H9 (cell line): ENCODE data around the gene SLIRP. TPM values are rescaled to one million over a fixed set of nuclear protein-coding genes. Genes with fewer than 3 reads are reported as not detected.

Experiments used
- DNase-seq: peaks from one replicate; pipeline ENCODE4 v3.0.0-alpha.2; 2017
- H2AFZ ChIP-seq: one replicate; pipeline ENCODE4 v1.6.1; 2013; ENCODE audit warnings: mild to moderate bottlenecking, low read length, control low read depth, moderate library complexity
- H2AK5ac ChIP-seq: 2 replicates; pipeline ENCODE4 v1.6.1; 2013; ENCODE audit warnings: low read length, control low read depth, mixed read lengths; ENCODE audit not compliant: insufficient read length
- H2BK120ac ChIP-seq: one replicate; pipeline ENCODE4 v1.6.1; 2013; ENCODE audit warnings: low read depth, mild to moderate bottlenecking, low read length, control low read depth, inconsistent platforms; ENCODE audit not compliant: poor library complexity, severe bottlenecking
- H2BK12ac ChIP-seq: 2 replicates; pipeline ENCODE4 v1.6.1; 2013; ENCODE audit warnings: low read length, control low read depth, mixed read lengths, low read depth; ENCODE audit not compliant: insufficient read length
- H2BK15ac ChIP-seq: 2 replicates; pipeline ENCODE4 v1.6.1; 2013; ENCODE audit warnings: low read depth, low read length, control low read depth
- H2BK20ac ChIP-seq: one replicate; pipeline ENCODE4 v1.6.1; 2013; ENCODE audit warnings: low read depth, mild to moderate bottlenecking, low read length, control low read depth, inconsistent platforms; ENCODE audit not compliant: poor library complexity, severe bottlenecking
- H2BK5ac ChIP-seq: 2 replicates; pipeline ENCODE4 v1.6.1; 2013; ENCODE audit warnings: low read length, control low read depth, mixed read lengths; ENCODE audit not compliant: insufficient read length
- H3K14ac ChIP-seq: 2 replicates; pipeline ENCODE4 v1.6.1; 2013; ENCODE audit warnings: low read length, control low read depth; ENCODE audit not compliant: insufficient read depth
- H3K18ac ChIP-seq: 2 replicates; pipeline ENCODE4 v1.6.1; 2013; ENCODE audit warnings: low read depth, mild to moderate bottlenecking, mixed read lengths, low read length, control low read depth; ENCODE audit not compliant: insufficient read length
- H3K23ac ChIP-seq: 2 replicates; pipeline ENCODE4 v1.6.1; 2013; ENCODE audit warnings: low read length, control low read depth, mixed read lengths, low read depth; ENCODE audit not compliant: insufficient read length
- H3K23me2 ChIP-seq: 2 replicates; pipeline ENCODE4 v1.6.1; 2013; ENCODE audit warnings: low read depth, mild to moderate bottlenecking, mixed read lengths, low read length, control low read depth; ENCODE audit not compliant: insufficient read length, poor library complexity, severe bottlenecking
- H3K27ac ChIP-seq: 2 replicates; pipeline ENCODE4 v1.5.1; 2013; ENCODE audit warnings: low read length, control low read depth, mixed read lengths, low read depth; ENCODE audit not compliant: insufficient read length
- H3K27me3 ChIP-seq: 2 replicates; pipeline ENCODE4 v1.6.1; 2013; ENCODE audit warnings: low read length, control low read depth, inconsistent platforms; ENCODE audit not compliant: insufficient read depth
- H3K4ac ChIP-seq: 2 replicates; pipeline ENCODE4 v1.6.1; 2013; ENCODE audit warnings: low read depth, mild to moderate bottlenecking, control low read depth, inconsistent platforms, low read length, moderate library complexity
- H3K4me1 ChIP-seq: 2 replicates; pipeline ENCODE4 v1.6.1; 2013; ENCODE audit warnings: low read length, control low read depth, inconsistent platforms; ENCODE audit not compliant: insufficient read depth
- H3K4me2 ChIP-seq: 2 replicates; pipeline ENCODE4 v1.6.1; 2013; ENCODE audit warnings: low read length, control low read depth, mixed read lengths; ENCODE audit not compliant: insufficient read length, insufficient read depth
- H3K56ac ChIP-seq: 2 replicates; pipeline ENCODE4 v1.6.1; 2013; ENCODE audit warnings: low read depth, mild to moderate bottlenecking, mixed read lengths, low read length, control low read depth; ENCODE audit not compliant: insufficient read length
- H3K79me1 ChIP-seq: 2 replicates; pipeline ENCODE4 v1.6.1; 2013; ENCODE audit warnings: low read depth, mild to moderate bottlenecking, moderate library complexity, low read length, control low read depth, inconsistent platforms; ENCODE audit not compliant: insufficient read depth, poor library complexity, severe bottlenecking
- H3K79me2 ChIP-seq: 2 replicates; pipeline ENCODE4 v1.6.1; 2013; ENCODE audit warnings: low read length, control low read depth, inconsistent platforms; ENCODE audit not compliant: insufficient read depth
- H3K9ac ChIP-seq: 2 replicates; pipeline ENCODE4 v1.6.1; 2013; ENCODE audit warnings: low read length, control low read depth, mixed read lengths; ENCODE audit not compliant: insufficient read length; ENCODE audit errors: extremely low read depth
- H3K9me3 ChIP-seq: one replicate; pipeline ENCODE4 v1.6.1; 2013; ENCODE audit warnings: low read depth, low read length, inconsistent platforms; ENCODE audit not compliant: control insufficient read depth
- H3T11ph ChIP-seq: one replicate; pipeline ENCODE4 v1.6.1; 2013; ENCODE audit warnings: mild to moderate bottlenecking, low read length, control low read depth, inconsistent platforms
- H4K20me1 ChIP-seq: one replicate; pipeline ENCODE4 v1.6.1; 2013; ENCODE audit not compliant: control insufficient read depth, insufficient read length, insufficient read depth
- H4K5ac ChIP-seq: 2 replicates; pipeline ENCODE4 v1.6.1; 2013; ENCODE audit warnings: low read depth, mild to moderate bottlenecking, mixed read lengths, low read length, control low read depth; ENCODE audit not compliant: insufficient read length
- H4K8ac ChIP-seq: replicated peaks from 2 replicates; pipeline ENCODE4 v1.6.1; 2013; ENCODE audit warnings: low read length, control low read depth, mixed read lengths, low read depth; ENCODE audit not compliant: insufficient read length
- H4K91ac ChIP-seq: 2 replicates; pipeline ENCODE4 v1.6.1; 2013; ENCODE audit warnings: low read depth, mild to moderate bottlenecking, moderate library complexity, mixed read lengths, low read length, control low read depth; ENCODE audit not compliant: insufficient read length
- H3K27ac Mint-ChIP-seq, 3 experiments: 2 replicates in 2 of 3; 3 replicates in 1 of 3; pipeline ENCODE4 v1.8.0; 2020 to 2021; ENCODE audit warnings: mixed read lengths in 3 of 3, mild to moderate bottlenecking in 1 of 3, moderate library complexity in 1 of 3
- H3K27me3 Mint-ChIP-seq: 2 replicates; pipeline ENCODE4 v1.8.0; 2021; ENCODE audit warnings: low read depth, mild to moderate bottlenecking, moderate library complexity, mixed read lengths
- H3K36me3 Mint-ChIP-seq, 3 experiments: 2 replicates in 2 of 3; 3 replicates in 1 of 3; pipeline ENCODE4 v1.8.0; 2020 to 2021; ENCODE audit warnings: low read depth in 3 of 3, mixed read lengths in 3 of 3; ENCODE audit not compliant: insufficient read depth in 1 of 3
- H3K4me1 Mint-ChIP-seq, 2 experiments: 2 replicates each; pipeline ENCODE4 v1.8.0; 2020; ENCODE audit warnings: mixed read lengths in 2 of 2
- H3K4me3 Mint-ChIP-seq, 2 experiments: 2 replicates in 1 of 2; 3 replicates in 1 of 2; pipeline ENCODE4 v1.8.0; 2020 to 2021; ENCODE audit warnings: mild to moderate bottlenecking in 2 of 2, mixed read lengths in 2 of 2, moderate library complexity in 1 of 2
- H3K9me3 Mint-ChIP-seq, 2 experiments: 2 replicates in 1 of 2; 3 replicates in 1 of 2; pipeline ENCODE4 v1.8.0; 2020; ENCODE audit warnings: mild to moderate bottlenecking in 2 of 2, mixed read lengths in 2 of 2, moderate library complexity in 1 of 2
- CTCF ChIP-seq: fragments of 200-600 bp; sonication (generic); conservative IDR thresholded peaks from 3 replicates; pipeline ENCODE4 v1.8.0; 2021; ENCODE audit warnings: antibody characterized with exemption, mild to moderate bottlenecking
- WGBS: extraction: QIAGEN DNeasy Blood & Tissue Kit; methylation state at CpG from one replicate; pipeline ENCODE4 v1.1.7; 2013; ENCODE audit warnings: missing lambda C conversion rate, low lambda C conversion rate, mixed read lengths; ENCODE audit not compliant: insufficient read length; ENCODE audit errors: extremely low coverage; 5-methylcytosine and 5-hydroxymethylcytosine counted together
- total RNA-seq: library from RNA; stranded (reverse); gene quantifications from 2 replicates; pipeline ENCODE4 v1.2.1, GENCODE V29; 2021

The SLIRP gene
- total RNA-seq, 1 experiment from 2014 or later: 337 TPM

GRCh38 chr14:77681196-77682157, 26.4 kb upstream of the SLIRP start:
- Histone ChIP-seq H3K79me2 (no peaks in the 10 kb centered on the region), H3K14ac (no peak overlapping the region), H3K18ac (no peak overlapping the region), H3K27ac (no peak overlapping the region), H3K9me3 (no peaks in the 10 kb centered on the region), H3K23ac (no peak overlapping the region), H2BK12ac (no peak overlapping the region), H2BK5ac (no peak overlapping the region), H4K5ac (no peak overlapping the region), H4K20me1 (no peaks in the 10 kb centered on the region), H3K56ac (no peak overlapping the region), H3K9ac (no peak overlapping the region), H3K79me1 (no peaks in the 10 kb centered on the region), H4K91ac (no peak overlapping the region), H2AFZ (no peak overlapping the region), H2AK5ac (no peak overlapping the region), H2BK20ac (no peak overlapping the region), H2BK15ac (no peak overlapping the region), H3K4me2 (no peak overlapping the region), H2BK120ac (no peak overlapping the region), H3K4ac (no peak overlapping the region), H3K27me3 (no peaks in the 10 kb centered on the region), H3K4me1 (no peaks in the 10 kb centered on the region), H3T11ph (no peak overlapping the region), H3K23me2 (no peaks in the 10 kb centered on the region), H4K8ac (no peak overlapping the region)
- no peak for TF ChIP-seq CTCF
- no peaks in the 10 kb centered on the region for H3K9me3 Mint-ChIP-seq
- H3K4me1 Mint-ChIP-seq: no peaks in the 10 kb centered on the region
- H3K27ac Mint-ChIP-seq: peak overlapping the region in 1 of 3 experiments; percentile 10; a peak in 3 of 7 replicates
- H3K4me3 Mint-ChIP-seq: no peak overlapping the region
- peaks cover 6 to 30% (median 13%) of the 10 kb centered on the region in 3 experiments; a peak in 6 of 7 replicates for H3K36me3 Mint-ChIP-seq
- H3K27me3 Mint-ChIP-seq: no peaks in the 10 kb centered on the region
- no peak for DNase-seq
- WGBS: no CpG with 5 or more reads among the region's 7 CpGs
